A673 (cell line): ENCODE measurements around the gene DIP2B. TPM values are rescaled to one million over a fixed set of nuclear protein-coding genes. Genes with fewer than 3 reads are reported as not detected.

Experiments
- BruUV-seq: library from RNA; stranded (reverse); fragments of 400-500 nt; replicated peaks from 2 replicates; lab custom pipeline; 2021; lab: Mats Ljungman, UMichigan
- CTCF ChIA-PET: fragments of 300-600 bp; sonication (Branson Sonifier 250); formaldehyde crosslinking; loops from one replicate; lab custom pipeline; 2022; ENCODE audit warnings: antibody characterized with exemption; lab: Charles Lee
- POLR2A ChIA-PET: fragments of 300-600 bp; sonication (Branson Sonifier 250); formaldehyde crosslinking; loops from one replicate; lab custom pipeline; 2022; ENCODE audit warnings: antibody characterized with exemption; ENCODE audit not compliant: low non-redundant PET; lab: Charles Lee
- DNase-seq: peaks from one replicate; pipeline ENCODE4 v3.0.0-alpha.2; 2015; ENCODE audit warnings: low spot score
- H3K27ac ChIP-seq: fragments of 200-600 bp; sonication (generic); 2 replicates; pipeline ENCODE4 v1.5.1; 2016; ENCODE audit warnings: mixed run types, low read depth, mild to moderate bottlenecking, mixed read lengths, antibody characterized with exemption, low read length; ENCODE audit not compliant: poor library complexity, severe bottlenecking
- H3K27me3 ChIP-seq: fragments of 200-600 bp; sonication (generic); replicated peaks from 2 replicates; pipeline ENCODE4 v1.6.1; 2017; ENCODE audit warnings: mixed run types, low read depth, mild to moderate bottlenecking, mixed read lengths, antibody characterized with exemption, low read length; ENCODE audit not compliant: insufficient read depth, poor library complexity
- H3K36me3 ChIP-seq: fragments of 200-600 bp; sonication (generic); 2 replicates; pipeline ENCODE4 v1.6.1; 2016; ENCODE audit warnings: mixed run types, mild to moderate bottlenecking, mixed read lengths, antibody characterized with exemption, low read length; ENCODE audit not compliant: insufficient read depth, poor library complexity, severe bottlenecking
- H3K4me1 ChIP-seq: fragments of 200-600 bp; sonication (generic); 2 replicates; pipeline ENCODE4 v1.6.1; 2017; ENCODE audit warnings: mixed run types, mild to moderate bottlenecking, mixed read lengths, antibody characterized with exemption, low read length; ENCODE audit not compliant: insufficient read depth, poor library complexity, severe bottlenecking
- H3K4me3 ChIP-seq: fragments of 200-600 bp; sonication (generic); 2 replicates; pipeline ENCODE4 v1.5.1; 2016; ENCODE audit warnings: low read depth, mixed run types, mild to moderate bottlenecking, mixed read lengths, low read length; ENCODE audit not compliant: poor library complexity, severe bottlenecking
- H3K9me3 ChIP-seq: fragments of 200-600 bp; sonication (generic); 2 replicates; pipeline ENCODE4 v1.6.1; 2016; ENCODE audit warnings: mixed run types, low read depth, mild to moderate bottlenecking, mixed read lengths, antibody characterized with exemption, low read length; ENCODE audit not compliant: poor library complexity, severe bottlenecking
- CTCF ChIP-seq: fragments of 300-800, 200-600 bp; sonication (generic); conservative IDR thresholded peaks from 2 replicates; pipeline ENCODE4 v1.5.1; 2017; ENCODE audit warnings: low read depth, mild to moderate bottlenecking, antibody characterized with exemption, low read length, moderate library complexity, mixed read lengths
- EZH2 ChIP-seq: fragments of 200-600 bp; sonication (generic); IDR thresholded peaks from 2 replicates; pipeline ENCODE4 v1.6.1; 2017; ENCODE audit warnings: borderline replicate concordance, low read depth, mild to moderate bottlenecking, mixed read lengths, antibody characterized with exemption, low read length; ENCODE audit not compliant: poor library complexity, severe bottlenecking
- intact Hi-C: fragments of 100-400 bp; cut with micrococcal nuclease; formaldehyde crosslinking; loops from one replicate; pipeline ENCODE4 v1.10.0; 2022; ENCODE audit not compliant: unreplicated experiment
- total RNA-seq: library from RNA; stranded (reverse); gene quantifications from 2 replicates; pipeline ENCODE4 v1.2.3, GENCODE V29; 2021

The DIP2B gene
- total RNA-seq, 1 experiment from 2014 or later = 40.5 TPM

- TF ChIP-seq CTCF (no peak), EZH2 (no peak)
- intact Hi-C loops = loop anchor here (5.0 kb wide), 1 partner anchor 57 kb away; no protein-coding TSS in a partner anchor
- H3K4me3 ChIP-seq = no peak overlapping the region
- peaks cover 23% of the 10 kb centered on the region for H3K4me1 ChIP-seq
- CTCF ChIA-PET = interaction anchor here (0.7 kb wide), 1 partner anchor 339 kb away, joined by 3 read pairs; no protein-coding TSS in a partner anchor
- H3K27me3 ChIP-seq = no peaks in the 10 kb centered on the region
- peak overlapping the region; percentile 54 for H3K27ac ChIP-seq
- BruUV-seq = no TSS peak
- POLR2A ChIA-PET = no interaction called here
- DNase-seq = no peak
- H3K9me3 ChIP-seq = no peaks in the 10 kb centered on the region
- peaks cover 3% of the 10 kb centered on the region for H3K36me3 ChIP-seq
Observed at GRCh38 chr12:50579757-50580267, 75.0 kb downstream of the DIP2B start.

- intact Hi-C loops = loop anchor here (5.0 kb wide), 1 partner anchor 57 kb away; no protein-coding TSS in a partner anchor
- POLR2A ChIA-PET = no interaction called here
Observed at GRCh38 chr12:50580436-50580835, 75.7 kb downstream of the DIP2B start.

More at GRCh38 chr12:50580436-50580835, 75.7 kb downstream of the DIP2B start:
- TF ChIP-seq EZH2 (no peak), CTCF (no peak)
- H3K36me3 ChIP-seq = peaks cover 3% of the 10 kb centered on the region
- no peaks in the 10 kb centered on the region for H3K9me3 ChIP-seq
- DNase-seq = no peak
- CTCF ChIA-PET = interaction anchor here (0.7 kb wide), 1 partner anchor 339 kb away, joined by 3 read pairs; no protein-coding TSS in a partner anchor
- no peaks in the 10 kb centered on the region for H3K27me3 ChIP-seq
- no TSS peak for BruUV-seq
- H3K4me3 ChIP-seq = no peak overlapping the region
- H3K4me1 ChIP-seq = peaks cover 19% of the 10 kb centered on the region
- H3K27ac ChIP-seq = peak overlapping the region; percentile 54
